ENCODE data around the gene ILDR1.
A peak's percentile ranks its signal among the peaks of the same experiment; 100 is the strongest.

ILDR1 gene

GRCh38 chr3:121995161-121996137 is 26.6 kb downstream of the ILDR1 start:
- FAIRE-seq (no peak), DNase-seq (ENCODE audit: insufficient read length, low spot score) (peak; percentile 52)

GRCh38 chr3:121994551-121994950 is 27.5 kb downstream of the ILDR1 start:
- no peak for FAIRE-seq
- DNase-seq (ENCODE audit: insufficient read length, low spot score): no peak

- FAIRE-seq: no peak
- no peak for DNase-seq (ENCODE audit: insufficient read length, low spot score)
These were observed 29.2 kb downstream of the ILDR1 start for GRCh38 chr3:121992601-121993560.

GRCh38 chr3:121989943-121990342 is 32.1 kb downstream of the ILDR1 start:
- no peak for FAIRE-seq

GRCh38 chr3:121988146-121988545 is 33.9 kb downstream of the ILDR1 start:
- FAIRE-seq: no peak
- DNase-seq (ENCODE audit: insufficient read length, low spot score): no peak

More at GRCh38 chr3:121989943-121990342, 32.1 kb downstream of the ILDR1 start:
- no peak for DNase-seq (ENCODE audit: insufficient read length, low spot score)

- FAIRE-seq: no peak
- DNase-seq (ENCODE audit: insufficient read length, low spot score): no peak
These were observed 36.2 kb downstream of the ILDR1 start for GRCh38 chr3:121985846-121986245.

- DNase-seq (ENCODE audit: insufficient read length, low spot score) (no peak), FAIRE-seq (no peak)
These were observed 40.6 kb downstream of the ILDR1 start for GRCh38 chr3:121981473-121981872.

- FAIRE-seq (no peak), DNase-seq (ENCODE audit: insufficient read length, low spot score) (no peak)
These were observed 41.6 kb downstream of the ILDR1 start for GRCh38 chr3:121980450-121980796.

- no peak for FAIRE-seq
- no peak for DNase-seq (ENCODE audit: insufficient read length, low spot score)
These were observed 42.2 kb downstream of the ILDR1 start for GRCh38 chr3:121979734-121980449.

- no peak for FAIRE-seq
- no peak for DNase-seq (ENCODE audit: insufficient read length, low spot score)
These were observed 42.8 kb downstream of the ILDR1 start for GRCh38 chr3:121979246-121979645.

GRCh38 chr3:121976727-121977126 is 45.3 kb downstream of the ILDR1 start:
- no peak for DNase-seq (ENCODE audit: insufficient read length, low spot score)
- FAIRE-seq: no peak

GRCh38 chr3:121975702-121976302 is 46.2 kb downstream of the ILDR1 start:
- DNase-seq (ENCODE audit: insufficient read length, low spot score) (no peak), FAIRE-seq (no peak)

GRCh38 chr3:121974601-121975111 is 47.4 kb downstream of the ILDR1 start:
- no peak for DNase-seq (ENCODE audit: insufficient read length, low spot score)
- FAIRE-seq: no peak

- no peak for FAIRE-seq
These were observed 52.0 kb downstream of the ILDR1 start for GRCh38 chr3:121970047-121970446.

GRCh38 chr3:121969631-121970030 is 52.4 kb downstream of the ILDR1 start:
- no peak for DNase-seq (ENCODE audit: insufficient read length, low spot score)
- FAIRE-seq: no peak

More at GRCh38 chr3:121970047-121970446, 52.0 kb downstream of the ILDR1 start:
- no peak for DNase-seq (ENCODE audit: insufficient read length, low spot score)

GRCh38 chr3:121963608-121964007 is 58.4 kb downstream of the ILDR1 start:
- FAIRE-seq (no peak), DNase-seq (ENCODE audit: insufficient read length, low spot score) (no peak)

- DNase-seq (ENCODE audit: insufficient read length, low spot score) (no peak), FAIRE-seq (no peak)
These were observed 59.6 kb downstream of the ILDR1 start for GRCh38 chr3:121962443-121962842.

GRCh38 chr3:121961283-121961682 is 60.8 kb downstream of the ILDR1 start:
- DNase-seq (ENCODE audit: insufficient read length, low spot score) (no peak), FAIRE-seq (no peak)

GRCh38 chr3:121958801-121959200 is 63.2 kb downstream of the ILDR1 start:
- DNase-seq (ENCODE audit: insufficient read length, low spot score): no peak
- FAIRE-seq: no peak

Data from HTR-8/SVneo (cell line).